GM12878 (cell line): ENCODE data around the gene SLC35F3.
"Not testable (repeated sequence)": the region's sequence is repeated elsewhere in the genome, so short reads cannot be mapped to it uniquely, and the experiment has no call there.

Source experiments
- CBX5 ChIP-seq: sonication (generic); IDR thresholded peaks from 2 replicates; pipeline ENCODE4 v1.6.1; 2016; ENCODE audit warnings: low read depth, moderate library complexity, mild to moderate bottlenecking, inconsistent platforms
- CTCF ChIP-seq, 3 experiments: IDR thresholded peaks in 2 of 3; conservative IDR thresholded peaks in 1 of 3; 2 replicates each; pipeline ENCODE4 v1.5.1; 2011; ENCODE audit warnings: low read depth in 3 of 3, low read length in 3 of 3, mild to moderate bottlenecking in 3 of 3, control low read depth in 2 of 3, moderate library complexity in 2 of 3, inconsistent platforms in 1 of 3, mixed read lengths in 1 of 3; ENCODE audit not compliant: control insufficient read depth in 2 of 3, insufficient read depth in 1 of 3; ENCODE audit errors: extremely low read depth in 1 of 3
- EP300 ChIP-seq, 2 experiments: fragments of 150-350 bp in 1 of 2; IDR thresholded peaks; 2 replicates each; pipeline ENCODE4 v1.6.1; 2011 to 2012; ENCODE audit warnings: low read depth in 2 of 2, low read length in 2 of 2, borderline replicate concordance in 1 of 2, improper control_type of control experiment in 1 of 2, inconsistent platforms in 1 of 2; ENCODE audit not compliant: control insufficient read depth in 1 of 2
- HDAC2 ChIP-seq: fragments of 200-600 bp; sonication (generic); IDR thresholded peaks from 2 replicates; pipeline ENCODE4 v1.6.1; 2017
- KDM1A ChIP-seq: fragments of 200-600 bp; sonication (generic); IDR thresholded peaks from 2 replicates; pipeline ENCODE4 v1.6.1; 2016; ENCODE audit warnings: borderline replicate concordance
- MTA2 ChIP-seq: fragments of 450-650 bp; IDR thresholded peaks from 2 replicates; pipeline ENCODE4 v1.6.1; 2016; ENCODE audit warnings: low read depth, mild to moderate bottlenecking, moderate library complexity
- NFIC ChIP-seq: IDR thresholded peaks from 2 replicates; pipeline ENCODE4 v1.6.1; 2012; ENCODE audit warnings: low read depth, mild to moderate bottlenecking, inconsistent platforms, low read length, moderate library complexity
- NR2C2 ChIP-seq: IDR thresholded peaks from 2 replicates; pipeline ENCODE4 v1.6.1; 2011; ENCODE audit warnings: borderline replicate concordance, low read depth; ENCODE audit not compliant: control insufficient read depth, insufficient read length
- NRF1 ChIP-seq: conservative IDR thresholded peaks from 2 replicates; pipeline ENCODE4 v1.6.1; 2011; ENCODE audit warnings: mild to moderate bottlenecking, low read depth, low read length, improper control_type of control experiment
- POLR2A ChIP-seq: IDR thresholded peaks from 2 replicates; pipeline ENCODE4 v1.6.1; 2011; ENCODE audit warnings: low read depth, mild to moderate bottlenecking, low read length
- POLR2AphosphoS5 ChIP-seq: IDR thresholded peaks from 2 replicates; pipeline ENCODE4 v1.6.1; 2011; ENCODE audit warnings: mild to moderate bottlenecking, low read length, inconsistent platforms
- RAD21 ChIP-seq: IDR thresholded peaks from 2 replicates; pipeline ENCODE4 v1.6.1; 2011; ENCODE audit warnings: mild to moderate bottlenecking, low read depth, low read length, moderate library complexity; ENCODE audit not compliant: insufficient read depth

DNA sequence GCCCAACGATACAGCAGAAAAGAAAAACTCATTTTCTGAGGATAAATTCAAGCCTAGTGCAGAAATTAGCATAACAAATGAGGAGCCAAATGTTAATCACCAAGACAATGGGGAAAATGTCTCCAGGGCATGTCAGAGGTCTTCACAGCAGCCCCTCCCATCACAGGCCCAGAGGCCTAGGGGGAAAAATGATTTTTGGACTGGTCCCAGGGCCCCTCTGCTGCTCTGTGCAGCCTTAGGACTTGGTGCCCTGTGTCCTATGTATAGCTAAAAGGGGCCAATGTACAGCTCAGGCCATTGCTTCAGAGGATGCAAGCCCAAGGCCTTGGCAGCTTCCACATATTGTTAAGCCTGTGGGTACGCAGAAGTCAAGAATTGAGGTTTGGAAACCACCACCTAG, 13.3 kb upstream of the SLC35F3 start:
- not testable (repeated sequence) for TF ChIP-seq CTCF (IDR thresholded peaks at IDR 0.05 in 2 of 3, conservative IDR thresholded peaks at IDR 0.05 in 1 of 3; ENCODE audit: control insufficient read depth in 2 of 3, extremely low read depth in 1 of 3, insufficient read depth in 1 of 3, low read depth in 3 of 3, low read length in 3 of 3); EP300 (IDR thresholded peaks at IDR 0.05; ENCODE audit: borderline replicate concordance in 1 of 2, control insufficient read depth in 1 of 2, low read depth in 2 of 2, low read length in 2 of 2); RAD21; POLR2AphosphoS5; MTA2; KDM1A; CBX5; HDAC2; NFIC; POLR2A; NR2C2; NRF1
